A673 (cell line): ENCODE results near the gene RBP3. TPM values are rescaled to one million over a fixed set of nuclear protein-coding genes. Genes with fewer than 3 reads are reported as not detected.

ENCODE experiments used
- BruUV-seq: library from RNA; stranded (reverse); fragments of 400-500 nt; replicated peaks from 2 replicates; lab custom pipeline; 2021; lab: Mats Ljungman, UMichigan
- CTCF ChIA-PET: fragments of 300-600 bp; sonication (Branson Sonifier 250); formaldehyde crosslinking; loops from one replicate; lab custom pipeline; 2022; ENCODE audit warnings: antibody characterized with exemption; lab: Charles Lee
- POLR2A ChIA-PET: fragments of 300-600 bp; sonication (Branson Sonifier 250); formaldehyde crosslinking; loops from one replicate; lab custom pipeline; 2022; ENCODE audit warnings: antibody characterized with exemption; ENCODE audit not compliant: low non-redundant PET; lab: Charles Lee
- DNase-seq: peaks from one replicate; pipeline ENCODE4 v3.0.0-alpha.2; 2015; ENCODE audit warnings: low spot score
- H3K27ac ChIP-seq: fragments of 200-600 bp; sonication (generic); 2 replicates; pipeline ENCODE4 v1.5.1; 2016; ENCODE audit warnings: mixed run types, low read depth, mild to moderate bottlenecking, mixed read lengths, antibody characterized with exemption, low read length; ENCODE audit not compliant: poor library complexity, severe bottlenecking
- H3K27me3 ChIP-seq: fragments of 200-600 bp; sonication (generic); replicated peaks from 2 replicates; pipeline ENCODE4 v1.6.1; 2017; ENCODE audit warnings: mixed run types, low read depth, mild to moderate bottlenecking, mixed read lengths, antibody characterized with exemption, low read length; ENCODE audit not compliant: insufficient read depth, poor library complexity
- H3K36me3 ChIP-seq: fragments of 200-600 bp; sonication (generic); 2 replicates; pipeline ENCODE4 v1.6.1; 2016; ENCODE audit warnings: mixed run types, mild to moderate bottlenecking, mixed read lengths, antibody characterized with exemption, low read length; ENCODE audit not compliant: insufficient read depth, poor library complexity, severe bottlenecking
- H3K4me1 ChIP-seq: fragments of 200-600 bp; sonication (generic); 2 replicates; pipeline ENCODE4 v1.6.1; 2017; ENCODE audit warnings: mixed run types, mild to moderate bottlenecking, mixed read lengths, antibody characterized with exemption, low read length; ENCODE audit not compliant: insufficient read depth, poor library complexity, severe bottlenecking
- H3K4me3 ChIP-seq: fragments of 200-600 bp; sonication (generic); 2 replicates; pipeline ENCODE4 v1.5.1; 2016; ENCODE audit warnings: low read depth, mixed run types, mild to moderate bottlenecking, mixed read lengths, low read length; ENCODE audit not compliant: poor library complexity, severe bottlenecking
- H3K9me3 ChIP-seq: fragments of 200-600 bp; sonication (generic); 2 replicates; pipeline ENCODE4 v1.6.1; 2016; ENCODE audit warnings: mixed run types, low read depth, mild to moderate bottlenecking, mixed read lengths, antibody characterized with exemption, low read length; ENCODE audit not compliant: poor library complexity, severe bottlenecking
- EZH2 ChIP-seq: fragments of 200-600 bp; sonication (generic); IDR thresholded peaks from 2 replicates; pipeline ENCODE4 v1.6.1; 2017; ENCODE audit warnings: borderline replicate concordance, low read depth, mild to moderate bottlenecking, mixed read lengths, antibody characterized with exemption, low read length; ENCODE audit not compliant: poor library complexity, severe bottlenecking
- intact Hi-C: fragments of 100-400 bp; cut with micrococcal nuclease; formaldehyde crosslinking; loops from one replicate; pipeline ENCODE4 v1.10.0; 2022; ENCODE audit not compliant: unreplicated experiment
- total RNA-seq: library from RNA; stranded (reverse); gene quantifications from 2 replicates; pipeline ENCODE4 v1.2.3, GENCODE V29; 2021
- TF ChIP-seq, protein P1 (sequence below): fragments of 300-800, 200-600 bp; sonication (generic); conservative IDR thresholded peaks from 2 replicates; pipeline ENCODE4 v1.5.1; 2017; ENCODE audit warnings: low read depth, mild to moderate bottlenecking, antibody characterized with exemption, low read length, moderate library complexity, mixed read lengths

The RBP3 gene
- total RNA-seq, 1 experiment from 2014 or later, result not detected

DNA sequence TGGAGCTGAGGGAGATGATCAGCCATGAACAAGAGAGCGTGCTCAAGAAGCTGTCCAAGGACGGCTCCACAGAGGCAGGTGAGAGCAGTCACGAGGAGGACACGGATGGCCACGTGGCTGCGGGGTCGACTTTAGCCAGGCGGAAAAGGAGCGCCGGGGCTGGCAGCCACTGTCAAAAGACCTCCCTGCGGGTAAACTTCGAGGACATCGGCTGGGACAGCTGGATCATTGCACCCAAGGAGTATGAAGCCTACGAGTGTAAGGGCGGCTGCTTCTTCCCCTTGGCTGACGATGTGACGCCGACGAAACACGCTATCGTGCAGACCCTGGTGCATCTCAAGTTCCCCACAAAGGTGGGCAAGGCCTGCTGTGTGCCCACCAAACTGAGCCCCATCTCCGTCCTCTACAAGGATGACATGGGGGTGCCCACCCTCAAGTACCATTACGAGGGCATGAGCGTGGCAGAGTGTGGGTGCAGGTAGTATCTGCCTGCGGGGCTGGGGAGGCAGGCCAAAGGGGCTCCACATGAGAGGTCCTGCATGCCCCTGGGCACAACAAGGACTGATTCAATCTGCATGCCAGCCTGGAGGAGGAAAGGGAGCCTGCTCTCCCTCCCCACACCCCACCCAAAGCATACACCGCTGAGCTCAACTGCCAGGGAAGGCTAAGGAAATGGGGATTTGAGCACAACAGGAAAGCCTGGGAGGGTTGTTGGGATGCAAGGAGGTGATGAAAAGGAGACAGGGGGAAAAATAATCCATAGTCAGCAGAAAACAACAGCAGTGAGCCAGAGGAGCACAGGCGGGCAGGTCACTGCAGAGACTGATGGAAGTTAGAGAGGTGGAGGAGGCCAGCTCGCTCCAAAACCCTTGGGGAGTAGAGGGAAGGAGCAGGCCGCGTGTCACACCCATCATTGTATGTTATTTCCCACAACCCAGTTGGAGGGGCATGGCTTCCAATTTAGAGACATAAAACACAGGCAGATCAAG is 22.6 kb upstream of the RBP3 start:
- TF ChIP-seq EZH2, result no peak
- TF ChIP-seq, protein P1, sequence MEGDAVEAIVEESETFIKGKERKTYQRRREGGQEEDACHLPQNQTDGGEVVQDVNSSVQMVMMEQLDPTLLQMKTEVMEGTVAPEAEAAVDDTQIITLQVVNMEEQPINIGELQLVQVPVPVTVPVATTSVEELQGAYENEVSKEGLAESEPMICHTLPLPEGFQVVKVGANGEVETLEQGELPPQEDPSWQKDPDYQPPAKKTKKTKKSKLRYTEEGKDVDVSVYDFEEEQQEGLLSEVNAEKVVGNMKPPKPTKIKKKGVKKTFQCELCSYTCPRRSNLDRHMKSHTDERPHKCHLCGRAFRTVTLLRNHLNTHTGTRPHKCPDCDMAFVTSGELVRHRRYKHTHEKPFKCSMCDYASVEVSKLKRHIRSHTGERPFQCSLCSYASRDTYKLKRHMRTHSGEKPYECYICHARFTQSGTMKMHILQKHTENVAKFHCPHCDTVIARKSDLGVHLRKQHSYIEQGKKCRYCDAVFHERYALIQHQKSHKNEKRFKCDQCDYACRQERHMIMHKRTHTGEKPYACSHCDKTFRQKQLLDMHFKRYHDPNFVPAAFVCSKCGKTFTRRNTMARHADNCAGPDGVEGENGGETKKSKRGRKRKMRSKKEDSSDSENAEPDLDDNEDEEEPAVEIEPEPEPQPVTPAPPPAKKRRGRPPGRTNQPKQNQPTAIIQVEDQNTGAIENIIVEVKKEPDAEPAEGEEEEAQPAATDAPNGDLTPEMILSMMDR, result no peak
- Histone ChIP-seq H3K9me3 (no peaks in the 10 kb centered on the region), H3K4me3 (no peak overlapping the region), H3K27ac (no peak overlapping the region), H3K27me3 (no peaks in the 10 kb centered on the region), H3K36me3 (no peaks in the 10 kb centered on the region), H3K4me1 (no peaks in the 10 kb centered on the region)
- ChIA-PET POLR2A (no interaction called here), CTCF (no interaction called here)
- no TSS peak for BruUV-seq
- intact Hi-C loops, result no loop called here
- no peak for DNase-seq

DNA sequence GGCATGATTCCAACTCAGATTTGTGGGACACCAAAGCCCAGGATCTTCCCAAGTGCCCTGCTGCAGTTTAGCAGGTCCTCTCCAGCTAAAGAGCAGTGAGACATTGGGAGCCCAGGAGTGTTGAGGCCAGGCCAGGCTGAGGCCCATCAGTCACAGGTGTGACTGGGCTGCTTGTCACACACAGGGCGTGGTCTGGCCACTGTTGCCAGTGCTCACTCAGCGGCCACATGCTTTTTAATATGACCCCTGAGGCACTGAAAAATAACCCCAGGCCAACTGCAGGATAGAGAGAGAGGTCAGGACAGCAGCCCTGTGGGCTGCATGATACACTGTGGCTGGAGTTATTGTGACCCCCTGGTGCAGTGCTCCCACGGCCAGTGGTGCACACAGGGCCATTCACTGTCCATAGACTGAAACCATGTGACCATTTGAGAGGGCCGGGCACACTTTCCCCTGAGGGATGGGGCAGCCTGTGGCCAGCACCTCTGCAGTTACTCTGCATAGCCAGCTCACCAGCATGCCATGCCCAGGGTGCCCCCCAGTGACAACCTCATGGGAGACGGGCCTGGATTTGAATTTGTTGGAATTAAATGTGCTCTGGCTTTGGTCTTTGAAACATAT is 21.7 kb upstream of the RBP3 start:
- DNase-seq, result no peak
- TF ChIP-seq EZH2, result no peak
- TF ChIP-seq, protein P1, result no peak
- ChIA-PET CTCF (no interaction called here), POLR2A (no interaction called here)
- H3K9me3 ChIP-seq, result no peaks in the 10 kb centered on the region
- H3K27me3 ChIP-seq, result no peaks in the 10 kb centered on the region
- no peak overlapping the region for H3K4me3 ChIP-seq
- no TSS peak for BruUV-seq
- H3K27ac ChIP-seq, result no peak overlapping the region
- H3K4me1 ChIP-seq, result no peaks in the 10 kb centered on the region
- intact Hi-C loops, result no loop called here
- H3K36me3 ChIP-seq, result no peaks in the 10 kb centered on the region

DNA sequence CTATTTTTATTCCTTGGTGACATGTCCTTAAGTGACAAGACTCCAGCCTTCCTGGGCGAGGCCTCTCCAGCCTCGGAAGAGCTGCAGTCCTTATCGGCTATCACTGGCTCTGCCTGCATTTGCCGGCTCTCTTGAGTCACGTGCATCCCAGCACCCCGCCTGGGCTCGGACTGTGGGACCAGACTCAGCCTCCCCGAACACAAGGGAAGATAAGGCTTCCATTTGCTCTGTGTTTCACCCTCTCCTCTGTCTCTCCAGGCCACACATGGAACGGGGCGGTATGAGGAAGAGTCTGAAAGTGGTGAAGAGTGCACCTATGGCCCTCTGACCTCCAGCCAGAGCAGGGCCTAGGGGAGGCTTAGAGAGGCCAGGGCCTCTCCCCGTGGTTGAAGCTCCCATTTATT is 21.2 kb upstream of the RBP3 start:
- ChIA-PET CTCF (no interaction called here), POLR2A (no interaction called here)
- no peaks in the 10 kb centered on the region for H3K9me3 ChIP-seq
- H3K4me1 ChIP-seq, result no peaks in the 10 kb centered on the region
- TF ChIP-seq, protein P1, result no peak
- no peak for TF ChIP-seq EZH2
- H3K27me3 ChIP-seq, result no peaks in the 10 kb centered on the region
- intact Hi-C loops, result no loop called here
- no peak overlapping the region for H3K27ac ChIP-seq
- no peaks in the 10 kb centered on the region for H3K36me3 ChIP-seq
- DNase-seq, result no peak
- no peak overlapping the region for H3K4me3 ChIP-seq
- no TSS peak for BruUV-seq
